ENCODE measurements around the gene FUT6. TPM values are rescaled to one million over a fixed set of nuclear protein-coding genes. Genes with fewer than 3 reads are reported as not detected.

FUT6 gene
- total RNA-seq, 3 donors from 2014 or later, result 0.73 to 4.3 TPM; not detected in 1

- H3K4me1 ChIP-seq, result peaks cover 0 to 3% of the 10 kb centered on the region in 2 donors
- H3K4me3 ChIP-seq, result peak overlapping the region in 2 of 3 donors; percentile 57 to 78
- no peaks in the 10 kb centered on the region for H3K9me3 ChIP-seq
- DNase-seq (ENCODE audit: low spot score in 2 of 2), result no peak
- TF ChIP-seq POLR2A (IDR thresholded peaks at IDR 0.05) (no peak), POLR2AphosphoS5 (IDR thresholded peaks at IDR 0.05) (no peak), CTCF (IDR thresholded peaks at IDR 0.05) (no peak)
- no peak overlapping the region for H3K27ac ChIP-seq
- intact Hi-C loops (cut with DNase I; ENCODE audit: low total_unique reads), result no loop called here
- no peaks in the 10 kb centered on the region for H3K36me3 ChIP-seq
- peaks cover 0 to 5% of the 10 kb centered on the region in 2 donors for H3K27me3 ChIP-seq
Observed at GRCh38 chr19:5829567-5830310, 9.8 kb downstream of the FUT6 start.

GRCh38 chr19:5828661-5829566, 10.6 kb downstream of the FUT6 start:
- peak overlapping the region; percentile 61 to 84 for H3K27ac ChIP-seq
- intact Hi-C loops (cut with DNase I; ENCODE audit: low total_unique reads), result no loop called here
- peak overlapping the region; percentile 42 to 78 (median 57) for H3K4me3 ChIP-seq

GRCh38 chr19:5827891-5828660, 11.4 kb downstream of the FUT6 start:
- intact Hi-C loops (cut with DNase I; ENCODE audit: low total_unique reads), result no loop called here
- no peaks in the 10 kb centered on the region for H3K9me3 ChIP-seq
- peaks cover 0 to 3% of the 10 kb centered on the region in 2 donors for H3K4me1 ChIP-seq
- no peaks in the 10 kb centered on the region for H3K36me3 ChIP-seq
- H3K4me3 ChIP-seq, result peak overlapping the region; percentile 42 to 78 (median 57)
- peaks cover 0 to 5% of the 10 kb centered on the region in 2 donors for H3K27me3 ChIP-seq
- DNase-seq (ENCODE audit: low spot score in 2 of 2), result peak; percentile 74 to 81
- TF ChIP-seq CTCF (IDR thresholded peaks at IDR 0.05) (no peak), POLR2A (IDR thresholded peaks at IDR 0.05) (peak; percentile 28), POLR2AphosphoS5 (IDR thresholded peaks at IDR 0.05) (peak in 1 of 3 donors; percentile 82)
- H3K27ac ChIP-seq, result peak overlapping the region; percentile 61 to 84

More at GRCh38 chr19:5828661-5829566, 10.6 kb downstream of the FUT6 start:
- H3K4me1 ChIP-seq, result peaks cover 0 to 3% of the 10 kb centered on the region in 2 donors
- no peak for DNase-seq (ENCODE audit: low spot score in 2 of 2)
- H3K9me3 ChIP-seq, result no peaks in the 10 kb centered on the region
- no peaks in the 10 kb centered on the region for H3K36me3 ChIP-seq
- peaks cover 0 to 5% of the 10 kb centered on the region in 2 donors for H3K27me3 ChIP-seq
- TF ChIP-seq POLR2A (IDR thresholded peaks at IDR 0.05), result no peak
- no peak for TF ChIP-seq POLR2AphosphoS5 (IDR thresholded peaks at IDR 0.05)
- no peak for TF ChIP-seq CTCF (IDR thresholded peaks at IDR 0.05)

GRCh38 chr19:5827342-5827890, 12.1 kb downstream of the FUT6 start:
- intact Hi-C loops (cut with DNase I; ENCODE audit: low total_unique reads), result no loop called here
- H3K9me3 ChIP-seq, result no peaks in the 10 kb centered on the region
- peak overlapping the region in 1 of 2 donors; percentile 84 for H3K27ac ChIP-seq

More at GRCh38 chr19:5827342-5827890, 12.1 kb downstream of the FUT6 start:
- TF ChIP-seq POLR2A (IDR thresholded peaks at IDR 0.05), result no peak
- TF ChIP-seq POLR2AphosphoS5 (IDR thresholded peaks at IDR 0.05), result no peak
- no peak for TF ChIP-seq CTCF (IDR thresholded peaks at IDR 0.05)
- H3K27me3 ChIP-seq, result peaks cover 0 to 5% of the 10 kb centered on the region in 2 donors
- no peak for DNase-seq (ENCODE audit: low spot score in 2 of 2)
- H3K4me3 ChIP-seq, result peak overlapping the region; percentile 20 to 78 (median 57)
- H3K36me3 ChIP-seq, result no peaks in the 10 kb centered on the region
- peaks cover 0 to 3% of the 10 kb centered on the region in 2 donors for H3K4me1 ChIP-seq
